IMR-90 (cell line): Measurements from ENCODE around the gene NDUFA7. TPM values are rescaled to one million over a fixed set of nuclear protein-coding genes. Genes with fewer than 3 reads are reported as not detected.
A peak's percentile ranks its signal among the peaks of the same experiment; 100 is the strongest.

Experiments used
- ATAC-seq: fragments of 200-7000 bp; cut with Tn5 transposase; 2 replicates; pipeline ENCODE4 v1.9.1; 2020; ENCODE audit warnings: low read depth, mild to moderate bottlenecking, moderate library complexity
- BruUV-seq: library from RNA; stranded (reverse); fragments of 400-500 nt; replicated peaks from 2 replicates; lab custom pipeline; 2021; lab: Mats Ljungman, UMichigan
- CTCF ChIA-PET: fragments of 300-600 bp; formaldehyde crosslinking; extraction: SDS; loops from one replicate; lab custom pipeline; 2021; ENCODE audit warnings: antibody characterized with exemption; lab: Yijun Ruan, JAX
- POLR2A ChIA-PET: fragments of 300-600 bp; sonication (Branson Sonifier 250); formaldehyde crosslinking; loops from one replicate; lab custom pipeline; 2022; ENCODE audit warnings: antibody characterized with exemption; ENCODE audit not compliant: unreplicated experiment; lab: Charles Lee
- DNase-seq: peaks from one replicate; pipeline ENCODE4 v3.0.0; 2013
- H2AFZ ChIP-seq: replicated peaks from 2 replicates; pipeline ENCODE3; 2013; ENCODE audit warnings: low read length, mild to moderate bottlenecking; ENCODE audit not compliant: poor library complexity
- H2AK5ac ChIP-seq: 2 replicates; pipeline ENCODE4 v1.6.1; 2013; ENCODE audit warnings: low read depth, low read length, inconsistent platforms
- H2AK9ac ChIP-seq: replicated peaks from 2 replicates; pipeline ENCODE3; 2013; ENCODE audit warnings: mild to moderate bottlenecking, low read depth, low read length, moderate library complexity; ENCODE audit not compliant: poor library complexity
- H2BK120ac ChIP-seq: 2 replicates; pipeline ENCODE4 v1.6.1; 2013; ENCODE audit warnings: low read depth, low read length, inconsistent platforms
- H2BK15ac ChIP-seq: 3 replicates; pipeline ENCODE4 v1.6.1; 2013; ENCODE audit warnings: low read depth, low read length, inconsistent platforms
- H2BK20ac ChIP-seq: 2 replicates; pipeline ENCODE4 v1.6.1; 2013; ENCODE audit warnings: low read depth, mild to moderate bottlenecking, inconsistent platforms, low read length, moderate library complexity
- H2BK5ac ChIP-seq: 2 replicates; pipeline ENCODE4 v1.6.1; 2013; ENCODE audit warnings: mild to moderate bottlenecking, low read depth, low read length, inconsistent platforms; ENCODE audit not compliant: poor library complexity, severe bottlenecking
- H3K14ac ChIP-seq: replicated peaks from 2 replicates; pipeline ENCODE4 v1.6.1; 2013; ENCODE audit warnings: low read depth, low read length, inconsistent platforms
- H3K18ac ChIP-seq: 2 replicates; pipeline ENCODE4 v1.6.1; 2013; ENCODE audit warnings: low read depth, low read length, control low read depth
- H3K23ac ChIP-seq: 2 replicates; pipeline ENCODE4 v1.6.1; 2013; ENCODE audit warnings: low read depth, low read length, inconsistent platforms
- H3K27ac ChIP-seq: 2 replicates; pipeline ENCODE4 v1.5.1; 2013; ENCODE audit warnings: mild to moderate bottlenecking, control low read depth, low read length; ENCODE audit not compliant: insufficient read depth
- H3K27me3 ChIP-seq: 2 replicates; pipeline ENCODE4 v1.6.1; 2013; ENCODE audit warnings: low read length; ENCODE audit not compliant: control insufficient read depth, insufficient read depth
- H3K36me3 ChIP-seq: 2 replicates; pipeline ENCODE4 v1.6.1; 2013; ENCODE audit warnings: low read length, mixed read lengths; ENCODE audit not compliant: control insufficient read depth, insufficient read depth
- H3K4ac ChIP-seq: 2 replicates; pipeline ENCODE4 v1.6.1; 2013; ENCODE audit warnings: low read depth, low read length, inconsistent platforms
- H3K4me1 ChIP-seq: 2 replicates; pipeline ENCODE4 v1.6.1; 2013; ENCODE audit warnings: low read length, mixed read lengths; ENCODE audit not compliant: control insufficient read depth, insufficient read depth
- H3K4me2 ChIP-seq: 2 replicates; pipeline ENCODE4 v1.6.1; 2013; ENCODE audit warnings: low read depth, mild to moderate bottlenecking, control low read depth, low read length, moderate library complexity
- H3K4me3 ChIP-seq: 2 replicates; pipeline ENCODE4 v1.5.1; 2013; ENCODE audit warnings: low read depth, mild to moderate bottlenecking, control low read depth, low read length, moderate library complexity; ENCODE audit not compliant: insufficient read depth
- H3K56ac ChIP-seq: 2 replicates; pipeline ENCODE4 v1.6.1; 2013; ENCODE audit warnings: low read length, inconsistent platforms; ENCODE audit not compliant: insufficient read depth; ENCODE audit errors: extremely low read depth
- H3K79me1 ChIP-seq, 2 experiments: 2 replicates each; pipeline ENCODE4 v1.6.1; 2013; ENCODE audit warnings: low read length in 2 of 2, inconsistent platforms in 1 of 2, low read depth in 1 of 2
- H3K9ac ChIP-seq: 2 replicates; pipeline ENCODE4 v1.6.1; 2013; ENCODE audit warnings: low read depth, low read length, control low read depth
- H3K9me1 ChIP-seq: 2 replicates; pipeline ENCODE4 v1.6.1; 2013; ENCODE audit warnings: low read length, inconsistent platforms; ENCODE audit not compliant: insufficient read depth
- H3K9me3 ChIP-seq: 2 replicates; pipeline ENCODE4 v1.6.1; 2013; ENCODE audit warnings: low read length; ENCODE audit not compliant: control insufficient read depth, insufficient read depth
- H4K20me1 ChIP-seq: 2 replicates; pipeline ENCODE4 v1.6.1; 2013; ENCODE audit warnings: low read length, inconsistent platforms; ENCODE audit not compliant: insufficient read depth
- H4K5ac ChIP-seq: 2 replicates; pipeline ENCODE4 v1.6.1; 2013; ENCODE audit warnings: mild to moderate bottlenecking, low read depth, low read length, control low read depth
- H4K8ac ChIP-seq, 2 experiments: 2 replicates each; pipeline ENCODE4 v1.6.1; 2013; ENCODE audit warnings: low read depth in 2 of 2, low read length in 2 of 2, control low read depth in 1 of 2, inconsistent platforms in 1 of 2
- H4K91ac ChIP-seq: 2 replicates; pipeline ENCODE4 v1.6.1; 2013; ENCODE audit warnings: low read depth, low read length, inconsistent platforms; ENCODE audit not compliant: insufficient read depth
- BHLHE40 ChIP-seq: fragments of 150-350 bp; IDR thresholded peaks from 2 replicates; pipeline ENCODE4 v1.6.1; 2016; ENCODE audit warnings: mild to moderate bottlenecking, low read depth, low read length
- CEBPB ChIP-seq: IDR thresholded peaks from 2 replicates; pipeline ENCODE4 v1.6.1; 2012; ENCODE audit warnings: low read depth, low read length, improper control_type of control experiment
- CHD1 ChIP-seq: IDR thresholded peaks from 2 replicates; pipeline ENCODE4 v1.6.1; 2012; ENCODE audit warnings: low read depth, low read length, improper control_type of control experiment
- ELK1 ChIP-seq: fragments of 150-350 bp; IDR thresholded peaks from 2 replicates; pipeline ENCODE4 v1.6.1; 2016; ENCODE audit warnings: low read depth, mild to moderate bottlenecking, low read length, moderate library complexity, borderline replicate concordance
- FOS ChIP-seq: fragments of 150-350 bp; IDR thresholded peaks from 2 replicates; pipeline ENCODE4 v1.6.1; 2016; ENCODE audit warnings: low read depth, low read length
- MAFK ChIP-seq: IDR thresholded peaks from 2 replicates; pipeline ENCODE4 v1.6.1; 2012; ENCODE audit warnings: low read depth, low read length, improper control_type of control experiment
- MAZ ChIP-seq: IDR thresholded peaks from 2 replicates; pipeline ENCODE4 v1.6.1; 2012; ENCODE audit warnings: low read depth, mild to moderate bottlenecking, low read length, improper control_type of control experiment, moderate library complexity, borderline replicate concordance
- MXI1 ChIP-seq: IDR thresholded peaks from 2 replicates; pipeline ENCODE4 v1.6.1; 2012; ENCODE audit warnings: low read depth, mild to moderate bottlenecking, low read length, moderate library complexity, borderline replicate concordance
- NFE2L2 ChIP-seq: fragments of 150-350 bp; IDR thresholded peaks from 2 replicates; pipeline ENCODE4 v1.6.1; 2016; ENCODE audit warnings: low read depth, mild to moderate bottlenecking, low read length
- POLR2A ChIP-seq: IDR thresholded peaks from 2 replicates; pipeline ENCODE4 v1.6.1; 2012; ENCODE audit warnings: mild to moderate bottlenecking, low read depth, low read length
- RAD21 ChIP-seq: IDR thresholded peaks from 2 replicates; pipeline ENCODE4 v1.6.1; 2012; ENCODE audit warnings: low read length, improper control_type of control experiment
- RCOR1 ChIP-seq: IDR thresholded peaks from 2 replicates; pipeline ENCODE4 v1.6.1; 2012; ENCODE audit warnings: mild to moderate bottlenecking, low read length, improper control_type of control experiment; ENCODE audit not compliant: insufficient replicate concordance
- RFX5 ChIP-seq: IDR thresholded peaks from 2 replicates; pipeline ENCODE4 v1.8.0; 2012; ENCODE audit warnings: low read depth, mild to moderate bottlenecking, low read length, moderate library complexity
- SMC3 ChIP-seq: fragments of 150-350 bp; IDR thresholded peaks from 2 replicates; pipeline ENCODE4 v1.6.1; 2016; ENCODE audit warnings: low read depth, mild to moderate bottlenecking, antibody characterized with exemption, low read length, moderate library complexity
- WGBS, 2 experiments: methylation state at CpG; one replicate each; pipeline versions ENCODE4 v1.1.5 to v1.1.7; 2013; ENCODE audit warnings: missing lambda C conversion rate in 2 of 2; ENCODE audit not compliant: insufficient read length in 1 of 2; ENCODE audit errors: extremely low coverage in 2 of 2; 5-methylcytosine and 5-hydroxymethylcytosine counted together
- dilution Hi-C: fragments of 300-500 bp; cut with HindIII; formaldehyde crosslinking; loops from one replicate; pipeline ENCODE4 v1.14.3; 2018; ENCODE audit warnings: low sequenced_read_pairs; ENCODE audit not compliant: unreplicated experiment
- in situ Hi-C: fragments of 300-500 bp; cut with MboI; formaldehyde crosslinking; loops from 3 replicates; pipeline ENCODE4 v1.14.3; 2019; ENCODE audit warnings: low sequenced_read_pairs, inconsistent platforms, mixed read lengths
- intact Hi-C: fragments of 100-400 bp; cut with micrococcal nuclease; formaldehyde crosslinking; loops from 2 replicates; pipeline ENCODE4 v1.10.0; 2022
- polyA plus RNA-seq, 3 experiments: library from polyadenylated mRNA; depleted of rRNA; stranded (reverse); fragments of >200 nt; gene quantifications; 2 replicates each; pipeline ENCODE4 v1.2.3, GENCODE V29; 2012; ENCODE audit warnings: low replicate concordance in 1 of 3
- total RNA-seq: library from RNA; depleted of rRNA; stranded (reverse); fragments of >200 nt; gene quantifications from 2 replicates; pipeline ENCODE4 v1.2.3, GENCODE V29; 2012
- TF ChIP-seq, protein P1 (sequence below): fragments of 150-350 bp; IDR thresholded peaks from 2 replicates; pipeline ENCODE4 v1.6.1; 2017; ENCODE audit warnings: mild to moderate bottlenecking, antibody characterized with exemption, low read length, low read depth
- TF ChIP-seq, protein P2 (sequence below): conservative IDR thresholded peaks from 2 replicates; pipeline ENCODE4 v1.5.1; 2012; ENCODE audit warnings: mild to moderate bottlenecking, low read depth, low read length, improper control_type of control experiment

Gene NDUFA7
- total and polyA plus RNA-seq, 2 of the 4 experiments (the other 2 are of a cell fraction): 20.6 to 50.7 TPM

GRCh38 chr19:8333767-8334457 lies 12.7 kb upstream of the NDUFA7 start:
- H3K4me2 ChIP-seq: no peak overlapping the region
- CTCF ChIA-PET: interaction anchor here (1.1 kb wide), 1 partner anchor 146 kb away, joined by 3 read pairs; no protein-coding TSS in a partner anchor
- no peak overlapping the region for H2BK120ac ChIP-seq
- no peak overlapping the region for H3K14ac ChIP-seq
- H3K36me3 ChIP-seq: no peaks in the 10 kb centered on the region
- H4K20me1 ChIP-seq: no peaks in the 10 kb centered on the region
- H4K5ac ChIP-seq: no peak overlapping the region
- no peak overlapping the region for H3K56ac ChIP-seq
- peaks cover 46% of the 10 kb centered on the region for H3K27me3 ChIP-seq
- no peak overlapping the region for H4K91ac ChIP-seq
- no peak overlapping the region for H2BK15ac ChIP-seq
- no peak overlapping the region for H3K18ac ChIP-seq
- no peaks in the 10 kb centered on the region for H3K9me1 ChIP-seq
- no peak overlapping the region for H3K4me3 ChIP-seq
- no peaks in the 10 kb centered on the region for H3K79me1 ChIP-seq
- peak overlapping the region; percentile 49 for H2AFZ ChIP-seq
- no peak overlapping the region for H3K27ac ChIP-seq
- dilution Hi-C loops (no loop called here), in situ Hi-C loops (no loop called here), intact Hi-C loops (no loop called here)
- no peak overlapping the region for H2AK9ac ChIP-seq
- no peak overlapping the region for H2BK5ac ChIP-seq
- no TSS peak for BruUV-seq
- H3K23ac ChIP-seq: no peak overlapping the region
- no peaks in the 10 kb centered on the region for H3K9me3 ChIP-seq
- no peaks in the 10 kb centered on the region for H3K4me1 ChIP-seq
- ATAC-seq: no peak
- POLR2A ChIA-PET: no interaction called here
- WGBS, 2 experiments: 5% methylated on average over 11 of the region's 48 CpGs; no CpG with 5 or more reads in 1 of the 2 experiments
- no peak for DNase-seq
- no peak overlapping the region for H3K9ac ChIP-seq
- TF ChIP-seq RFX5 (no peak), NFE2L2 (no peak), RAD21 (no peak), FOS (no peak), RCOR1 (no peak), SMC3 (no peak), BHLHE40 (no peak), MAZ (no peak), MXI1 (no peak), MAFK (no peak), POLR2A (no peak), CHD1 (no peak), ELK1 (no peak), CEBPB (no peak)
- TF ChIP-seq, protein P1, sequence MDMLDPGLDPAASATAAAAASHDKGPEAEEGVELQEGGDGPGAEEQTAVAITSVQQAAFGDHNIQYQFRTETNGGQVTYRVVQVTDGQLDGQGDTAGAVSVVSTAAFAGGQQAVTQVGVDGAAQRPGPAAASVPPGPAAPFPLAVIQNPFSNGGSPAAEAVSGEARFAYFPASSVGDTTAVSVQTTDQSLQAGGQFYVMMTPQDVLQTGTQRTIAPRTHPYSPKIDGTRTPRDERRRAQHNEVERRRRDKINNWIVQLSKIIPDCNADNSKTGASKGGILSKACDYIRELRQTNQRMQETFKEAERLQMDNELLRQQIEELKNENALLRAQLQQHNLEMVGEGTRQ: no peak
- TF ChIP-seq, protein P2, sequence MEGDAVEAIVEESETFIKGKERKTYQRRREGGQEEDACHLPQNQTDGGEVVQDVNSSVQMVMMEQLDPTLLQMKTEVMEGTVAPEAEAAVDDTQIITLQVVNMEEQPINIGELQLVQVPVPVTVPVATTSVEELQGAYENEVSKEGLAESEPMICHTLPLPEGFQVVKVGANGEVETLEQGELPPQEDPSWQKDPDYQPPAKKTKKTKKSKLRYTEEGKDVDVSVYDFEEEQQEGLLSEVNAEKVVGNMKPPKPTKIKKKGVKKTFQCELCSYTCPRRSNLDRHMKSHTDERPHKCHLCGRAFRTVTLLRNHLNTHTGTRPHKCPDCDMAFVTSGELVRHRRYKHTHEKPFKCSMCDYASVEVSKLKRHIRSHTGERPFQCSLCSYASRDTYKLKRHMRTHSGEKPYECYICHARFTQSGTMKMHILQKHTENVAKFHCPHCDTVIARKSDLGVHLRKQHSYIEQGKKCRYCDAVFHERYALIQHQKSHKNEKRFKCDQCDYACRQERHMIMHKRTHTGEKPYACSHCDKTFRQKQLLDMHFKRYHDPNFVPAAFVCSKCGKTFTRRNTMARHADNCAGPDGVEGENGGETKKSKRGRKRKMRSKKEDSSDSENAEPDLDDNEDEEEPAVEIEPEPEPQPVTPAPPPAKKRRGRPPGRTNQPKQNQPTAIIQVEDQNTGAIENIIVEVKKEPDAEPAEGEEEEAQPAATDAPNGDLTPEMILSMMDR: no peak
- no peak overlapping the region for H3K4ac ChIP-seq
- H4K8ac ChIP-seq: no peak overlapping the region
- no peak overlapping the region for H2BK20ac ChIP-seq
- H2AK5ac ChIP-seq: no peak overlapping the region
